Measurements from ENCODE around the gene PPP1R2C. TPM values are rescaled to one million over a fixed set of nuclear protein-coding genes. Genes with fewer than 3 reads are reported as not detected.

Gene PPP1R2C
- total and polyA plus RNA-seq, 2 of the 8 experiments (the other 6 are each of a cell fraction or from before 2014, with no cell fraction given): not detected

DNA sequence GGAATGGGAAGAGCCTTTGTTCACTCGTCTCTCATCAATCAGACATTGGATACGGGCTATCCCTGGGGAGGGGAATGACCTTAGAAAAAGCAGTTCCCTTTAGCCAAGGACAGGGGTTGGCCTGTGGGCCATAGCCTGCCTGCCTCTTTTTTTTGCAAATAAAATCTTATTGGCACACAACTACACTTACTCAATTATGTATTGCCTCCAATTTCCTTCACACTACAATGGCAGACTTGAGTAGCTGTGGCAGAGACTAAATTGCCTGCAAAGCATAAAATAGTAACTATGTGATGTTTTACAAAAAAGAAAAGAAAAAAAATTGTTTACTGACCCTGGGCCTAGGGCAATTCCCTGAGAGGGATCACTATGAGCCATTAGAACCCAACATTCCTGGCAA is 23.4 kb downstream of the PPP1R2C start:
- no peaks in the 10 kb centered on the region for H3K36me3 ChIP-seq (ENCODE audit: control insufficient read depth in 2 of 4, insufficient read depth in 4 of 4, low read length in 3 of 4)
- POLR2A ChIA-PET (ENCODE audit: partially characterized antibody): no interaction called here

More for the DNA sequence above, 23.4 kb downstream of the PPP1R2C start:
- no peaks in the 10 kb centered on the region for H3K23me2 ChIP-seq (ENCODE audit: low read depth, low read length)
- no peak overlapping the region for H2BK120ac ChIP-seq (replicated peaks; ENCODE audit: low read depth, low read length)
- FAIRE-seq (no peak), DNase-seq (ENCODE audit: low read depth in 1 of 2, low spot score in 2 of 2) (no peak)
- no peak overlapping the region for H3K23ac ChIP-seq (ENCODE audit: insufficient read length)
- no peak overlapping the region for H4K5ac ChIP-seq (ENCODE audit: insufficient read length, low read depth, low read length)
- H3K79me1 ChIP-seq (ENCODE audit: low read depth, low read length): no peaks in the 10 kb centered on the region
- no peak overlapping the region for H4K91ac ChIP-seq (replicated peaks; ENCODE audit: insufficient read length, low read length)
- no peak overlapping the region for H4K8ac ChIP-seq (ENCODE audit: extremely low read depth, insufficient read depth, low read length)
- TF ChIP-seq RAD21 (IDR thresholded peaks at IDR 0.05 in 1 of 2, conservative IDR thresholded peaks at IDR 0.05 in 1 of 2; ENCODE audit: low read depth in 2 of 2, low read length in 2 of 2) (no peak), SP2 (IDR thresholded peaks at IDR 0.05; ENCODE audit: low read length) (no peak), SRF (IDR thresholded peaks at IDR 0.05; ENCODE audit: low read depth, low read length) (no peak), RNF2 (IDR thresholded peaks at IDR 0.05; ENCODE audit: borderline replicate concordance, low read depth, low read length, missing control alignments, poor library complexity, severe bottlenecking) (no peak), JUN (IDR thresholded peaks at IDR 0.05; ENCODE audit: low read depth, low read length) (no peak), TCF12 (IDR thresholded peaks at IDR 0.05; ENCODE audit: low read depth, low read length) (no peak), GABPA (IDR thresholded peaks at IDR 0.05; ENCODE audit: borderline replicate concordance, insufficient read depth, low read length) (no peak), PHF8 (conservative IDR thresholded peaks at IDR 0.05; ENCODE audit: low read depth, low read length) (no peak), RFX5 (IDR thresholded peaks at IDR 0.05; ENCODE audit: borderline replicate concordance, low read depth, low read length) (no peak), CHD1 (IDR thresholded peaks at IDR 0.05; ENCODE audit: low read depth, low read length) (no peak)
- no peak overlapping the region for H3K4me2 ChIP-seq (ENCODE audit: insufficient read depth in 1 of 2, low read depth in 2 of 2, low read length in 2 of 2)
- peaks cover 0 to 3% (median 0%) of the 10 kb centered on the region in 4 experiments; a peak in 2 of 7 replicates for H3K4me1 ChIP-seq (replicated peaks in 1 of 4; ENCODE audit: control insufficient read depth in 3 of 4, insufficient read depth in 4 of 4, low read length in 3 of 4)
- H3K79me2 ChIP-seq (ENCODE audit: control insufficient read depth in 1 of 2, insufficient read depth in 2 of 2, low read length in 2 of 2): no peaks in the 10 kb centered on the region
- CTCF ChIA-PET (ENCODE audit: partially characterized antibody): no interaction called here
- 100% methylated on average over 2 of the region's 2 CpGs; no CpG with 5 or more reads in 1 of the 2 experiments for WGBS, 2 experiments (ENCODE audit: extremely low coverage in 1 of 2, insufficient coverage in 1 of 2, insufficient read length in 1 of 2, insufficient replicate concordance in 2 of 2, low coverage in 1 of 2, low lambda C conversion rate in 2 of 2, missing lambda C conversion rate in 1 of 2)
- H3K4me3 ChIP-seq (ENCODE audit: extremely low read depth in 1 of 4, insufficient read depth in 2 of 4, low read depth in 3 of 4, low read length in 4 of 4): no peak overlapping the region
- H2AK5ac ChIP-seq (ENCODE audit: low read depth, low read length): no peak overlapping the region
- H3K27ac ChIP-seq (ENCODE audit: low read depth, low read length): no peak overlapping the region
- H2BK15ac ChIP-seq (ENCODE audit: low read length): no peak overlapping the region
- no peak overlapping the region for H2AFZ ChIP-seq (ENCODE audit: low read length)
- H2BK20ac ChIP-seq (ENCODE audit: low read length): no peak overlapping the region
- H2BK12ac ChIP-seq (ENCODE audit: low read depth, low read length): no peak overlapping the region
- no peaks in the 10 kb centered on the region for H3K27me3 ChIP-seq (replicated peaks in 1 of 4; ENCODE audit: control insufficient read depth in 3 of 4, extremely low read depth in 1 of 4, insufficient read depth in 3 of 4, low read length in 3 of 4)
- H2BK5ac ChIP-seq (ENCODE audit: low read depth, low read length): no peak overlapping the region
- H3K4ac ChIP-seq (replicated peaks; ENCODE audit: insufficient read length, low read depth, low read length): no peak overlapping the region
- no peak overlapping the region for H3K14ac ChIP-seq (ENCODE audit: insufficient read length)
- no peaks in the 10 kb centered on the region for H3K9me3 ChIP-seq (ENCODE audit: insufficient read depth in 2 of 2, low read depth in 1 of 2, low read length in 1 of 2)
- H4K20me1 ChIP-seq (replicated peaks in 1 of 2; ENCODE audit: control insufficient read depth in 1 of 2, insufficient read depth in 2 of 2, low read length in 2 of 2): no peaks in the 10 kb centered on the region
- H3K56ac ChIP-seq (replicated peaks; ENCODE audit: insufficient read length, low read depth, low read length): no peak overlapping the region
- H3K18ac ChIP-seq (ENCODE audit: extremely low read depth, low read length): no peak overlapping the region
- H3K9ac ChIP-seq (replicated peaks in 1 of 4; ENCODE audit: extremely low read depth in 1 of 4, low read depth in 3 of 4, low read length in 3 of 4): no peak overlapping the region
